Liver (tissue), 9 donors: ENCODE data around the gene LY6G6F. TPM values are rescaled to one million over a fixed set of nuclear protein-coding genes. Genes with fewer than 3 reads are reported as not detected.

Experiments
- DNase-seq: peaks from one replicate; pipeline ENCODE4 v3.0.0-alpha.2; 2017; ENCODE audit warnings: low spot score
- H3K27ac ChIP-seq, 2 donors: one replicate each; pipeline ENCODE4 v1.7.0; 2013; ENCODE audit warnings: inconsistent platforms in 2 of 2, low read length in 2 of 2, control low read depth in 1 of 2, low read depth in 1 of 2, mild to moderate bottlenecking in 1 of 2
- H3K27me3 ChIP-seq, 4 donors: one replicate each; pipeline versions ENCODE4 v1.6.1 to v1.7.0; 2013; ENCODE audit warnings: low read length in 3 of 4, inconsistent platforms in 1 of 4, mild to moderate bottlenecking in 1 of 4, moderate library complexity in 1 of 4; ENCODE audit not compliant: control insufficient read depth in 4 of 4, insufficient read depth in 4 of 4
- H3K36me3 ChIP-seq, 4 donors: one replicate each; pipeline versions ENCODE4 v1.6.1 to v1.7.0; 2013; ENCODE audit warnings: low read length in 3 of 4, mild to moderate bottlenecking in 3 of 4, low read depth in 1 of 4, moderate library complexity in 1 of 4; ENCODE audit not compliant: control insufficient read depth in 4 of 4, insufficient read depth in 3 of 4
- H3K4me1 ChIP-seq, 4 donors: one replicate each; pipeline versions ENCODE4 v1.6.1 to v1.7.0; 2013; ENCODE audit warnings: low read length in 3 of 4, mild to moderate bottlenecking in 3 of 4, moderate library complexity in 1 of 4; ENCODE audit not compliant: control insufficient read depth in 4 of 4, insufficient read depth in 4 of 4
- H3K4me3 ChIP-seq, 3 donors: one replicate each; pipeline versions ENCODE4 v1.6.1 to v1.7.0; 2013; ENCODE audit warnings: low read length in 3 of 3, control low read depth in 1 of 3, low read depth in 1 of 3, mild to moderate bottlenecking in 1 of 3
- H3K9ac ChIP-seq, 2 donors: one replicate each; pipeline ENCODE4 v1.7.0; 2013; ENCODE audit warnings: low read length in 2 of 2, mild to moderate bottlenecking in 2 of 2, moderate library complexity in 2 of 2, control low read depth in 1 of 2, low read depth in 1 of 2
- H3K9me3 ChIP-seq, 4 donors: one replicate each; pipeline versions ENCODE4 v1.6.1 to v1.7.0; 2013; ENCODE audit warnings: low read length in 3 of 4; ENCODE audit not compliant: control insufficient read depth in 4 of 4
- ATF3 ChIP-seq: IDR thresholded peaks from 2 replicates; pipeline ENCODE4 v1.6.1; 2016; ENCODE audit warnings: antibody characterized with exemption
- CTCF ChIP-seq: fragments of 150-350 bp; IDR thresholded peaks from 2 replicates; pipeline ENCODE4 v1.5.1; 2017; ENCODE audit warnings: improper control_type of control experiment, low read depth, low read length; ENCODE audit not compliant: missing input control
- EGR1 ChIP-seq, 2 donors: IDR thresholded peaks; 2 replicates each; pipeline ENCODE4 v1.6.1; 2016 to 2018; ENCODE audit warnings: antibody characterized with exemption in 2 of 2, low read depth in 2 of 2
- FOXA1 ChIP-seq: IDR thresholded peaks from 2 replicates; pipeline ENCODE4 v1.6.1; 2016; ENCODE audit warnings: antibody characterized with exemption
- FOXA2 ChIP-seq: IDR thresholded peaks from 2 replicates; pipeline ENCODE4 v1.6.1; 2016; ENCODE audit warnings: antibody characterized with exemption
- GABPA ChIP-seq, 2 donors: IDR thresholded peaks in 1 of 2; conservative IDR thresholded peaks in 1 of 2; 2 replicates each; pipeline ENCODE4 v1.6.1; 2016; ENCODE audit warnings: antibody characterized with exemption in 2 of 2, mild to moderate bottlenecking in 1 of 2, moderate library complexity in 1 of 2
- HNF4A ChIP-seq, 2 donors: conservative IDR thresholded peaks; 2 replicates each; pipeline ENCODE4 v1.6.1; 2016; ENCODE audit warnings: antibody characterized with exemption in 2 of 2, mild to moderate bottlenecking in 2 of 2
- HNF4G ChIP-seq: IDR thresholded peaks from 2 replicates; pipeline ENCODE4 v1.6.1; 2016; ENCODE audit warnings: antibody characterized with exemption
- JUND ChIP-seq, 2 donors: IDR thresholded peaks; 2 replicates each; pipeline ENCODE4 v1.6.1; 2016; ENCODE audit warnings: antibody characterized with exemption in 2 of 2
- MAX ChIP-seq: IDR thresholded peaks from 2 replicates; pipeline ENCODE4 v1.6.1; 2016; ENCODE audit warnings: antibody characterized with exemption
- NR2F2 ChIP-seq: IDR thresholded peaks from 2 replicates; pipeline ENCODE4 v1.6.1; 2016; ENCODE audit warnings: antibody characterized with exemption
- RAD21 ChIP-seq, 2 donors: IDR thresholded peaks; 2 replicates each; pipeline ENCODE4 v1.6.1; 2016; ENCODE audit warnings: antibody characterized with exemption in 2 of 2, mild to moderate bottlenecking in 2 of 2
- REST ChIP-seq: IDR thresholded peaks from 2 replicates; pipeline ENCODE4 v1.6.1; 2016; ENCODE audit warnings: antibody characterized with exemption, mild to moderate bottlenecking
- RXRA ChIP-seq, 2 donors: IDR thresholded peaks; 2 replicates each; pipeline ENCODE4 v1.6.1; 2017 to 2018; ENCODE audit warnings: antibody characterized with exemption in 2 of 2, mild to moderate bottlenecking in 1 of 2
- SP1 ChIP-seq: IDR thresholded peaks from 2 replicates; pipeline ENCODE4 v1.6.1; 2018; ENCODE audit warnings: antibody characterized with exemption, mild to moderate bottlenecking
- TAF1 ChIP-seq: conservative IDR thresholded peaks from 2 replicates; pipeline ENCODE4 v1.6.1; 2016; ENCODE audit warnings: antibody characterized with exemption, mild to moderate bottlenecking
- YY1 ChIP-seq: IDR thresholded peaks from 2 replicates; pipeline ENCODE4 v1.6.1; 2016; ENCODE audit warnings: antibody characterized with exemption, mild to moderate bottlenecking
- ZBTB33 ChIP-seq: IDR thresholded peaks from 2 replicates; pipeline ENCODE4 v1.6.1; 2016; ENCODE audit warnings: antibody characterized with exemption
- WGBS: extraction: QIAGEN DNeasy Blood & Tissue Kit; methylation state at CpG from one replicate; pipeline ENCODE4 v1.1.7; 2013; 5-methylcytosine and 5-hydroxymethylcytosine counted together
- polyA plus RNA-seq, 2 donors: library from polyadenylated mRNA; stranded (reverse) in 1 of 2; unstranded in 1 of 2; fragments of 200-250 nt in 1 of 2; fragments of >200 nt in 1 of 2; fragmentation: Nextera tagmentation in 1 of 2; extraction: Ambion mirVana in 1 of 2; gene quantifications; one replicate each; pipeline versions ENCODE4 v1.2.1 to v1.2.3, GENCODE V29; 2013 to 2015
- total RNA-seq, 2 donors: library from RNA; depleted of rRNA; stranded (reverse); fragments of >200 nt; gene quantifications; one replicate each; pipeline ENCODE4 v1.2.3, GENCODE V29; 2014
- donor health status: healthy.
- donor health status: healthy.
- donor health status: healthy.
- donor health status: healthy.
- donor health status: healthy.

LY6G6F gene
- total and polyA plus RNA-seq, 4 donors = 0.08 to 3.2 TPM; not detected in 2

GRCh38 chr6:31665501-31666336 is 40.9 kb upstream of the LY6G6F start, which contains the start of gene CSNK2B:
TSS of gene CSNK2B (plus strand) at chr6:31666080. CDS start at chr6:31666832, 752 bp downstream.
- Histone ChIP-seq H3K27ac (peak within 1 kb of the TSS; percentile 94 to 96), H3K27me3 (no peaks in the 10 kb centered on the region), H3K36me3 (peaks cover 11 to 37% (median 36%) of the 10 kb centered on the region in 4 donors), H3K9me3 (no peaks in the 10 kb centered on the region), H3K4me1 (peaks cover 6 to 45% (median 32%) of the 10 kb centered on the region in 4 donors), H3K4me3 (peak within 1 kb of the TSS; percentile 87 to 98 (median 88)), H3K9ac (peak within 1 kb of the TSS; percentile 81 to 94)
- TF ChIP-seq FOXA1 = no peak
- peak; percentile 46 to 53 for TF ChIP-seq HNF4A (conservative IDR thresholded peaks at IDR 0.05)
- TF ChIP-seq JUND (IDR thresholded peaks at IDR 0.05) = no peak
- TF ChIP-seq MAX = peak; percentile 47
- TF ChIP-seq YY1 = peak; percentile 61
- TF ChIP-seq NR2F2 = peak; percentile 81
- peak; percentile 89 to 95 for TF ChIP-seq GABPA (IDR thresholded peaks at IDR 0.05 in 1 of 2, conservative IDR thresholded peaks at IDR 0.05 in 1 of 2)
- no peak for TF ChIP-seq ZBTB33
- TF ChIP-seq RXRA (IDR thresholded peaks at IDR 0.05) = peak; percentile 61 to 65
- TF ChIP-seq CTCF = no peak
- no peak for TF ChIP-seq FOXA2
- peak in 1 of 2 donors; percentile 49 for TF ChIP-seq EGR1 (IDR thresholded peaks at IDR 0.05; ENCODE audit: low read depth in 2 of 2)
- peak; percentile 61 for TF ChIP-seq TAF1
- no peak for TF ChIP-seq ATF3
- TF ChIP-seq HNF4G = no peak
- peak; percentile 77 for TF ChIP-seq SP1
- peak in 1 of 2 donors; percentile 23 for TF ChIP-seq RAD21 (IDR thresholded peaks at IDR 0.05)
- TF ChIP-seq REST = peak; percentile 56
- WGBS = under 1% methylated on average over 63 of the region's 63 CpGs
- DNase-seq = peak; percentile 96
